SH-SY5Y (cell line): ENCODE data around the gene ARPC1A.

Experiments used
- GATA2 ChIP-seq: IDR thresholded peaks from 2 replicates; pipeline ENCODE4 v1.6.1; 2011; ENCODE audit warnings: mild to moderate bottlenecking, low read depth, low read length
- GATA3 ChIP-seq: IDR thresholded peaks from 2 replicates; pipeline ENCODE4 v1.6.1; 2011; ENCODE audit warnings: low read depth, mild to moderate bottlenecking, low read length, moderate library complexity

DNA sequence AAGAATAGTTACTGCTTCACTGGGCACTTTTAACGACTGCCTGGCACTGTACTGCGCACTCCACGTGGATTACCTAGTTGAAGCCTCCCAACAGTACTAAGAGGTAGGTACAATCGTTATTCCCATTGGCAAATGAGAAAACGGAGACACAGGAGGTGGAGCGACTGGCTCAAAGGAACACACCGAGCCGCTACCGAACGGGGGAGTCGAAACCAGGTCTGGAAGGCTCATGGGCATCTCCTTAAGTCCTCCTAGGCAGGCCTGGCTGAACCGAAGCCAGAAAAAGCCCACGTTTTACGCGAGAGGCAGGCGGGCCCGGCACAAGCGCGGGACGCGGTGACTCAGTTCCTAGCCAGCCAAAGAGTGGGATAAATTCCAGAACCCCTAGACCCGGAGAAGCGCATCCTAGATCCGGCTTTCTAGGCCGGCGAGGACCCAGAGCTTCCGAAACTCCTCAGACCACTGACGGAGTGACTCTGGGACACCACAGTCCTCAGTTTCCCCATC is 82.2 kb downstream of the ARPC1A start:
- no peak for TF ChIP-seq GATA2
- TF ChIP-seq GATA3: no peak
